ENCODE data around the gene POPDC3.

POPDC3 gene

GRCh38 chr6:105137388-105137787 is 42.4 kb downstream of the POPDC3 start:
- no peak for TF ChIP-seq CTCF (IDR thresholded peaks at IDR 0.05; ENCODE audit: low read depth, low read length, missing control alignments)
- H3K4me3 ChIP-seq (replicated peaks; ENCODE audit: low read depth, low read length) = peak overlapping the region; percentile 57

DNA sequence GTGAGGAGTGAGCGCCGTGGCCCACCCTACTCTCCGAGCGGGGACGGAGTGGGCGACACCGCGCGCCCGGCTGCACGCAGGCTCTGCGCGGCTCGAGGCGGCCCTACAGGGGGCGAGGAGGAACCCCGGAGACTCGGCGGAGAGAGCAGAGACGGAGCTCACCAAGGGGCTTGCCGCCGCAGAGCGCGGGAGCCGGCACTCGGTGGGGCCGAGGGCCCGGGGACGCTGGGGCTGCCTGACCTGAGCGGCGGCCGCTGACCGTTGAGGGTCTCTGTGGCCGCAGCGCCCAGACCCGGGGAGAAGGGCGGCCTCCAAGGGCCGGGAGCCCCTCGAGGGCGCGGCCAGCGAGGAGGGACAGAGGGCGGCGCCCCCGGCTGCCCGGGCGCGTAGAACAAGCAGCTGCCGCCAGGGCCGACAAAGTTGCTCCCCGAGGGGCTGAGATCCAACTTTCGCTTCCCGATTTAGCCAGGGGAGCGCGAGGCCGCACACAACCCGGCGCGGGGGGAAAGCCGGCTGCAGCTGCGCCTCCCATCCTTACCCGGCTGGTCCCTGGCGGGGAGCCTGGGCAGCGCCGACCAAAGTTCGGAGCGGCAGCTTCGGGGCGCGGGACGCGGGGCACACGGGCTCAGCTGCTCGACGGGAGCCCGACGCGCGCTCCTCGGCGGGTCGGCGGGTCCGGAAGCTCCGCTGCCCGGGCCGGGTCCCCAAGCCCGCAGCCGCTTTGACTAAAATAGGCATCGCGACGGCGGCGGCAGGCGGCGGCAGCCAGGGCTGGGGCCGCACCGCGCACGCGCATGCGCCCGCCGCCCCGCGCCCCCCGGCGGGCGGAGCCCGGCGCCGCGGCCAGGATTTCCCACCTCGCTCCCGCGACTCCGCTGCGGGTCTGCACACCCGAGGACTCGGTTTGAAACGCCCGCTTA is 43.1 kb downstream of the POPDC3 start:
- DNase-seq (ENCODE audit: extremely low read depth, low read depth) = no peak
- TF ChIP-seq CTCF (IDR thresholded peaks at IDR 0.05; ENCODE audit: low read depth, low read length, missing control alignments) = no peak
- peak overlapping the region; percentile 57 for H3K4me3 ChIP-seq (replicated peaks; ENCODE audit: low read depth, low read length)

More at GRCh38 chr6:105137388-105137787, 42.4 kb downstream of the POPDC3 start:
- no peak for DNase-seq (ENCODE audit: extremely low read depth, low read depth)

GRCh38 chr6:105135907-105136430 is 43.8 kb downstream of the POPDC3 start:
- TF ChIP-seq CTCF (IDR thresholded peaks at IDR 0.05; ENCODE audit: low read depth, low read length, missing control alignments) = no peak
- no peak for DNase-seq (ENCODE audit: extremely low read depth, low read depth)
- peak overlapping the region; percentile 57 for H3K4me3 ChIP-seq (replicated peaks; ENCODE audit: low read depth, low read length)

GRCh38 chr6:105135056-105135455 is 44.8 kb downstream of the POPDC3 start:
- H3K4me3 ChIP-seq (replicated peaks; ENCODE audit: low read depth, low read length) = no peak overlapping the region
- no peak for DNase-seq (ENCODE audit: extremely low read depth, low read depth)
- TF ChIP-seq CTCF (IDR thresholded peaks at IDR 0.05; ENCODE audit: low read depth, low read length, missing control alignments) = no peak

DNA sequence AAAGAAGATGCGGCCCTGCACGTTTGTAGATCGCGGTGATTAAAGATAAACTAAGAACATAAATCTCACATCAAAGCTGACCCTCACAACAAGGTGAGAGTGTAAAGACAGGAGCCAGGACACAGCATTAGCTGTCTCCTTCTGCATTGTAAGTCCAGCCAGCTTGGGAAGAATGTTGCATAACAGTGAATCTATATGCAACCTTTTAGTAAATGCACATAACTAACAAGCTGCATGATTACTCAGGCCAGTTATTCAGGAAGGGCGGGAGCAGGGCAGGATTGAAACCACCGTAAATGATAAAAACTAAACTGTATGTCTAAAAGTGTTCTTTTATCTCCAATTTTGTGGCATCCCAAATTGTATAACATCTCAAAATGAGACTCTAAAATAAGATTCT is 57.1 kb downstream of the POPDC3 start:
- no peak for DNase-seq (ENCODE audit: extremely low read depth, low read depth)
- no peak overlapping the region for H3K4me3 ChIP-seq (replicated peaks; ENCODE audit: low read depth, low read length)
- no peak for TF ChIP-seq CTCF (IDR thresholded peaks at IDR 0.05; ENCODE audit: low read depth, low read length, missing control alignments)

DNA sequence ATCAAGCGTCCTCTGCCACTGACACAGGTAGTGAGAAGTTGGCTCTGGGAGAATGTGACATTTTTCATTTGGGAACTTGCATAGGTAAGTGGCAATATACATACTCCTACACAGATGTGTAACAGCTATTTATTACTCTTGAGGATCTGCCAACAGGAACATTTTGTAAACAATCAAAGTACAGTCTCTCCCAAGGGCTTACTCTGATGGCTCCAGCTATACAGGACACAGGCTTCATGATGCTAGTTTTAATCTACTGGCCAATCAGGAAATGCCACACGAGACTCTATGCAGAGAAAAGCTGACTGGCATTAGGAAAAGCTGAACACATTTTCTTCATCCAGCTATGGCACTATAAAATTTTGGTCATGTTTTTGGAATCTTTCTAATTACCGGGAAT is 57.8 kb downstream of the POPDC3 start:
- no peak for DNase-seq (ENCODE audit: extremely low read depth, low read depth)
- H3K4me3 ChIP-seq (replicated peaks; ENCODE audit: low read depth, low read length) = no peak overlapping the region
- no peak for TF ChIP-seq CTCF (IDR thresholded peaks at IDR 0.05; ENCODE audit: low read depth, low read length, missing control alignments)

Data from HFF-Myc (cell line).